OCI-LY1 (cell line): ENCODE data around the gene ELL3.

Experiments
- EZH2 ChIP-seq: fragments of 200-600 bp; sonication (generic), shearing (Covaris generic); IDR thresholded peaks from 2 replicates; pipeline ENCODE4 v1.8.0; 2017; ENCODE audit warnings: borderline replicate concordance, mixed run types, mild to moderate bottlenecking, antibody characterized with exemption, low read length, moderate library complexity, mixed read lengths
- TF ChIP-seq, protein P1 (sequence below): fragments of 200-600 bp; sonication (generic), shearing (Covaris generic); IDR thresholded peaks from 2 replicates; pipeline ENCODE4 v1.5.1; 2017; ENCODE audit warnings: mild to moderate bottlenecking, antibody characterized with exemption, low read length, moderate library complexity, mixed read lengths

DNA sequence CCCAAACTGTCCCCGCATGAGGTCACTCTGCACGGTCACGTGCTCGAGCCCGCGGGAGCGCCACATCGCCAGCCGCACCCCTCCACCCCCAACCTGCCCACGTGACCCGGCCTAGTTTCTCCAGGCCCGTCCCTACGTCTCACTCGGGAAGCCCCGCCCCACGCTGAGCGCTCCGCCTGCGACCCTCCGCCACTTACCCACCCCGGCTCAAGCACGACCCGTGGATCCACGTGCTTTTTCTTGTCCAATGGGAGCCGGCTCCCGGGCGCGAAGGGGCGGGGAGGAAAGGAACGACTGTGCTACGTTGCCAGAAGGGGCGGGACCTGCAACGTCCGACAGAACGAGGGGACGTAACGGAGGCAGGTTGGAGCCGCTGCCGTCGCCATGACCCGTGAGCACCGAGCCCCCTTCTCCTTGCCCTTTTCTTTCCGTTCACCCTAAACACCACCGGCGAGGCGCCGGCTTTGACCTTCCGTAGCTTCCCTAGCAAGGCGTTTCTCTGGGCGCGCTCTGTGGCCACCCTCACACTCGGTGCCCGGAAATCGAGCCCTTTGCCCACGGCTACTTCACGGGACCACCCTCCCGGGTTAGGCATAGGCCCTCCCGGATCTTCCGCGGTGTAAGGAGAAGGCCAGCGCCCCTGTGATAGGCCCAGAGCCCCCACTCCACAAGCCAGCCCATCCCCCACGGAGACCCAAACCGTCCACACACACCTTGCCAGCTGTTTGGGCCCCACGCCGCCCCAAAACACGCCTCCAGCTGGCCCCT is 15.4 kb upstream of the ELL3 start, which contains the start of gene SERF2:
- TF ChIP-seq, protein P1, sequence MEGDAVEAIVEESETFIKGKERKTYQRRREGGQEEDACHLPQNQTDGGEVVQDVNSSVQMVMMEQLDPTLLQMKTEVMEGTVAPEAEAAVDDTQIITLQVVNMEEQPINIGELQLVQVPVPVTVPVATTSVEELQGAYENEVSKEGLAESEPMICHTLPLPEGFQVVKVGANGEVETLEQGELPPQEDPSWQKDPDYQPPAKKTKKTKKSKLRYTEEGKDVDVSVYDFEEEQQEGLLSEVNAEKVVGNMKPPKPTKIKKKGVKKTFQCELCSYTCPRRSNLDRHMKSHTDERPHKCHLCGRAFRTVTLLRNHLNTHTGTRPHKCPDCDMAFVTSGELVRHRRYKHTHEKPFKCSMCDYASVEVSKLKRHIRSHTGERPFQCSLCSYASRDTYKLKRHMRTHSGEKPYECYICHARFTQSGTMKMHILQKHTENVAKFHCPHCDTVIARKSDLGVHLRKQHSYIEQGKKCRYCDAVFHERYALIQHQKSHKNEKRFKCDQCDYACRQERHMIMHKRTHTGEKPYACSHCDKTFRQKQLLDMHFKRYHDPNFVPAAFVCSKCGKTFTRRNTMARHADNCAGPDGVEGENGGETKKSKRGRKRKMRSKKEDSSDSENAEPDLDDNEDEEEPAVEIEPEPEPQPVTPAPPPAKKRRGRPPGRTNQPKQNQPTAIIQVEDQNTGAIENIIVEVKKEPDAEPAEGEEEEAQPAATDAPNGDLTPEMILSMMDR, result no peak
- no peak for TF ChIP-seq EZH2
